ENCODE data around the gene EIF3K. TPM values are rescaled to one million over a fixed set of nuclear protein-coding genes. Genes with fewer than 3 reads are reported as not detected.
A peak's percentile ranks its signal among the peaks of the same experiment; 100 is the strongest.

EIF3K gene
- total RNA-seq, 1 donor from 2014 or later = 274 TPM

- peak overlapping the region; percentile 100 for H3K27ac Mint-ChIP-seq
- peak overlapping the region; percentile 67 for H3K4me3 Mint-ChIP-seq
- TF ChIP-seq CTCF (conservative IDR thresholded peaks at IDR 0.05) = no peak
- H3K36me3 Mint-ChIP-seq = peaks cover 28% of the 10 kb centered on the region
- no peaks in the 10 kb centered on the region for H3K27me3 Mint-ChIP-seq
- no peak for DNase-seq (ENCODE audit: extremely low spot score, unreplicated experiment)
- peaks cover 68% of the 10 kb centered on the region for H3K4me1 Mint-ChIP-seq (ENCODE audit: unreplicated experiment)
- no peaks in the 10 kb centered on the region for H3K9me3 Mint-ChIP-seq
Measured at GRCh38 chr19:38654628-38655055, 35.7 kb downstream of the EIF3K start.

DNA sequence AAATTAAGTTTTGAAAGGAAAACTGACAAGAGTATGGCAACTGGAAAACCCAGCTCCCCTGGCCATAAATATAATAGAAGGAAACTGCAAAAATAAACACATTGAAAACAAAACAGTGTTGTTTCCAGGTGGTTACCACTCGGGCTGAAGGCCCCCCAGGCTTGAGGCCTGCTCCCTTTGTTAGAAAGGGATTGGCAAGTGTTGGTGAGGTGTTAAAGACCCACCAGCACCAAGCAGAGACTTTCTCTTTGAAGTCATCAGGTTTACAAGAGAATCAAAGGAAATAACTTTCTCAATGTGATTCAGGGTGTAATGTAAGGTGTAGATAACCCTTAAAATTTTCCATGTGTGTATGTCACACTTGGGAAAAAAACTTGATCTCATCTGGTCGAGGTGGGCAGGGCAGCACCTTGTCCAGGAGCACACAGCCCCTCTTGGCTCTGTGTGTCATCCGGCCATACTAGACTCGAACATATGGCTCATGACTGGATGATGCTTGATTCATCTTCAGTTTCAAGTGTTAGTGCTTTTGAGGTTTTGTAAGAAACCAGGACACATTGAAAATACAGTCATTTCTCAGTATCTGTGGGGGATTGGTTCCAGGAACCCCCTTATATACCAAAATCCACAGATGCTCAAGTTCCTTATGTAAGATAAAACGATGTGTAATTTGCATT lies 36.3 kb downstream of the EIF3K start:
- Mint-ChIP-seq H3K27ac (peak overlapping the region; percentile 100), H3K4me3 (peak overlapping the region; percentile 67), H3K27me3 (no peaks in the 10 kb centered on the region), H3K36me3 (peaks cover 27% of the 10 kb centered on the region), H3K9me3 (no peaks in the 10 kb centered on the region), H3K4me1 (ENCODE audit: unreplicated experiment) (peaks cover 67% of the 10 kb centered on the region)
- TF ChIP-seq CTCF (conservative IDR thresholded peaks at IDR 0.05) = no peak
- no peak for DNase-seq (ENCODE audit: extremely low spot score, unreplicated experiment)

DNA sequence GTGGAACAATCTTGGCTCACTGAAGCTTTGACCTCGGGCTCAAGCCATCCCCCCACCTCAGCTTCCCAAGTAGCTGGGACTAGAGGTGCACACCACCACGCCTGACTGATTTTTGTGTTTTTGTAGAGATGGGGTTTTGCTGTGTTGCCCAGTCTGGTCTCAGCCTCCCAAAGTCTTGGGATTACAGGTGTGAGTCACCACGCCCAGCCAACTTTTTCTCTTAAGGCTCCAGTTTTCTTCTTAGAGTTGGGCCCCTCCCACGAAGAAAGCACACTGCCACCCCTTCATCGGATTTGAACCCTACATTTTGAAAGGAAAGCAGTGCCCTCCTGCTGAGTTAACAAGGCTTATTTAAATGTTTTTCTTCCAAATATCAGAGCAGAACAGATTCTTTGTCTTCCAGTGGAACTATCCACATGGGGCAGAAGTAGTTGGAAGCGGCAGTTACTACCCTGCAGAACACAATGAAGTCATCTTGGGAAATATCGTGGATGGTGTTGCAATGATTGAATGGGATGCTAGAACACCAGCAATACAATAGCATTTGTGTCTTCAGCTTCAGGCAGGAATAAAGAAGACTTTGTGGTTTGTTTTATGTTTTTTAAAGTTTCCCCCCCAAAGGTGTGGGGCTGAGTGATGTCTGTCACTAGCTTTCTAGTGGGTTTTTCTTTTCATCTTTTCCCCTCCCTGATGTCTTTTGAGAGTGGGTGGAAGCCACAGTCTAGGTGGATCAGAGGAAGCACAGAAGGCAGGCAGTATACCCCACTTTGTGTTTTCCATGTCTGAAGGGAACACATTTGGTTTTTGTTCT lies 37.4 kb downstream of the EIF3K start:
- H3K27me3 Mint-ChIP-seq = no peaks in the 10 kb centered on the region
- no peak for TF ChIP-seq CTCF (conservative IDR thresholded peaks at IDR 0.05)
- peak overlapping the region; percentile 100 for H3K27ac Mint-ChIP-seq
- peaks cover 27% of the 10 kb centered on the region for H3K36me3 Mint-ChIP-seq
- H3K4me1 Mint-ChIP-seq (ENCODE audit: unreplicated experiment) = peaks cover 74% of the 10 kb centered on the region
- H3K4me3 Mint-ChIP-seq = peak overlapping the region; percentile 63
- no peaks in the 10 kb centered on the region for H3K9me3 Mint-ChIP-seq
- no peak for DNase-seq (ENCODE audit: extremely low spot score, unreplicated experiment)

- H3K36me3 Mint-ChIP-seq = peaks cover 33% of the 10 kb centered on the region
- H3K27me3 Mint-ChIP-seq = no peaks in the 10 kb centered on the region
- H3K4me3 Mint-ChIP-seq = peak overlapping the region; percentile 83
- TF ChIP-seq CTCF (conservative IDR thresholded peaks at IDR 0.05) = no peak
- no peaks in the 10 kb centered on the region for H3K9me3 Mint-ChIP-seq
- peak overlapping the region; percentile 100 for H3K27ac Mint-ChIP-seq
- H3K4me1 Mint-ChIP-seq (ENCODE audit: unreplicated experiment) = peaks cover 71% of the 10 kb centered on the region
- no peak for DNase-seq (ENCODE audit: extremely low spot score, unreplicated experiment)
Measured at GRCh38 chr19:38657633-38658222, 38.7 kb downstream of the EIF3K start.

DNA sequence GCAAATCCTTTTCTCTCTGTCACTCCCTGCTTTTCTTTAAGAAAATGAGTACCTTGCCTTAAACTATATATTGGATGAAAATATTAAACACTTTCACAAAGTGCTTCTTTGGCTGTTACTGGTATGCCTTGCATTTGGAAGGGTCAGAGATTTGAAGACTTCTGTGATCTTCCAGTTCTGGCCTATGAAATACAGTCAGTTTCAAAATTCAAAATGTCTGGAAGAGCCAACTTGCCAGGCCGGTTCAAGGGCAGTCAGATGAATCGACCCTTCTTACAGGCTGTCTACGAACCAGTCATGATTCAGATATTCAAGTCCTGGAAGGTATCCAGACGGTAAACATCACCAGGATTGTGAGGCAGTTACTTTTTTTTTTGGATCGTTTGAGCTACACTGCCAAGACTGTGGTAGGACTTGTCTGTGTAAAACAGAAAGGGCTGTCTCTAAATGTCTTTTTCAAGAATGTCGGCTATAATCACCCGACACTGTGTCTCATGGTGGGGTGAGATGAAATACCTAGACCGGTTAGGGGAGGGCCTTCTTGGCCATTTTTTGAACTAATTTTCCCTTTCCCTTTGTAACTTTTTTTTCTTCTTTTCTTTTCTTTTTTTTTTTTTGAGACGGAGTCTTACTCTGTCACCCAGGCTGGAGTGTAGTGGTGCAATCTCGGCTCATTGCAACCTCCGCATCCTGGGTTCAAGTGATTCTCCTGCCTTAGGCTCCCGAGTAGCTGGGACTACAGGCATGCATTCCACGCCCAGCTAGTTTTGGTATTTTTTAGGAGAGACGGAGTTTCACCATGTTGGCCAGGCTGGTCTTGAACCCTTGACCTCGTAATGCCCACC lies 39.7 kb downstream of the EIF3K start:
- peak overlapping the region; percentile 83 for H3K4me3 Mint-ChIP-seq
- peaks cover 70% of the 10 kb centered on the region for H3K4me1 Mint-ChIP-seq (ENCODE audit: unreplicated experiment)
- no peaks in the 10 kb centered on the region for H3K27me3 Mint-ChIP-seq
- H3K27ac Mint-ChIP-seq = peak overlapping the region; percentile 100
- H3K9me3 Mint-ChIP-seq = no peaks in the 10 kb centered on the region
- DNase-seq (ENCODE audit: extremely low spot score, unreplicated experiment) = no peak
- peaks cover 33% of the 10 kb centered on the region for H3K36me3 Mint-ChIP-seq
- TF ChIP-seq CTCF (conservative IDR thresholded peaks at IDR 0.05) = no peak

All from type B pancreatic cell (in vitro differentiated cells).